Measurements from ENCODE around the gene SLC6A12.
"Not testable (repeated sequence)": the region's sequence is repeated elsewhere in the genome, so short reads cannot be mapped to it uniquely, and the experiment has no call there.

SLC6A12 gene

DNA sequence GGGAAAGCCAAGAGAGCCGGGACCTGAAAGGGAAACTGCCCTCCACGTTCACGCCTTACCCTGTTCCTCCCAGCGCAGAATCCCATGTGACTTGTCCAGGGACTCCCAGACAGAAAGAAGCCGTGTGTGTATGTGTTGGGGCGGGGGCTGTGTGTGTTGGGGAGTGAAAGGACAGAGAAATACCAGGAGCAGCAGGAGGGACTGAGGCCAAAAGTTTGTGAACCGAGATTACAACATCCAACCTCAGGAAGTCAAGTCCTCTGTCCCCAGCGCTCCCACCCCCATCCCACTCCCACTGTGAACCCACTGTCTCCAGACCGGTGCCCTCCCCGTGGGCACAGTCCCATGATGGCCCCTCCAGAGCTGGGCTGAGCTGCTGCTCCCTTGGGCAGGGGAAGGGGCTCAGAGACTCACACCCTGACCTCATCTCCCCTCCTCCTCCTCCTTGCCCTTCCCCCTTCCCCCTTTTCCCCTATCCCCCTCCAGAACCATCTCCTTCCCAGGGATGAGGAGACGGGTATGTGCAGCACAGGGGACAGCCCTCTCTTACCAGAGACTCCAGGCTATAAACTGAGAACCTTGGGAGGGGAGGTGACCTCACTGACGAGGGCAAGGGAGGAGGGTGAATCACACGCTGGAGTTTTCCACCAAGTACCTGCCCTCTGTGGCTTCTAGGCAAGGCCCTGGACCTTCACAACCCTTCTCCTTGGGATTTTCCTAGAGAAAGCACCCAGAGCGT lies at the start of gene SLC6A12:
Gene SLC6A12, minus strand, starts transcription at position 155 of the 739 bp plus-strand sequence. CDS start 4,171 bp downstream, outside the sequence.
- DNase-seq (ENCODE audit: low spot score), result no peak

DNA sequence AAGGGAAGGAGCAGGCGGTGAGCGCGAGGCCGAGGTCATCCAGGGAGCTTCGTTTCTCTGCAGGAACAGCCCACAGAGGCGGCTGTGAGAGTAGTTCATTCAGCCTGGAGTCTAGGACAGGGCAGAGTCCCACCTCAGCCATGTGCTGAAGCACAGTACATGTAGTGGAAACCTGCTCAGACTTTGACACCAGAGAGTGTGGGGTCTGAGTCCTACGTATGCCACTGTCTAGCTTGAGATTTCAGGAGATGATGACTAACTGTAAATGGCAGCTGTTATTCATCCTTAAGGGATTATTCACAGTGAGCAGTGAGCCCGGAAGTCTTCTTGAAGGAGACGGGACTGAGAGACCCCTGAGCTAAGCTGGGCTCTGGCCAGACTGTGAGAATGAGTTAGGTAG lies 49.6 kb upstream of the SLC6A12 start:
- no peak for DNase-seq (ENCODE audit: low spot score)

DNA sequence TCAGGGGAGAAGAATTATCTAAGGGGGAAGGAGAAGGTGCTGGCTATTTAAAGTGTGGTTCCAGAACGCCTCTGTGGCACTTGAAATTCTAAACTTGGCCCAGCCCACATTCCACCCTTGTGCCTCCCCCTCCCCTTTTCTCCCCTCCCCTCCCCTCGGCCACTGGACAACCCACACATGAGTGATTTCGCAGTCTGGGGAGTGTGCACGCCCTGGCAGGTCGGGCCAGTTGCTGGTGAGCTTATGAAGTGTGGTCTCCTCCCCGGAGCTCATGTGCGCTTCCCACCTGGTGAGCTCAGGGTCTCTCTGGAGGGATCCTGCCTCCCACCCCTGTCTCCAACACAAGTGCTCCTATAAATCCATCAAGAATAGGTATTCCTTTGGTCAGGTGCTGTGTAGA lies 48.9 kb upstream of the SLC6A12 start, which contains the start of gene SLC6A13:
Gene SLC6A13, minus strand, starts transcription at position 20 of the 400 bp plus-strand sequence. CDS start 2,784 bp downstream, outside the sequence.
- DNase-seq (ENCODE audit: low spot score), result no peak

DNA sequence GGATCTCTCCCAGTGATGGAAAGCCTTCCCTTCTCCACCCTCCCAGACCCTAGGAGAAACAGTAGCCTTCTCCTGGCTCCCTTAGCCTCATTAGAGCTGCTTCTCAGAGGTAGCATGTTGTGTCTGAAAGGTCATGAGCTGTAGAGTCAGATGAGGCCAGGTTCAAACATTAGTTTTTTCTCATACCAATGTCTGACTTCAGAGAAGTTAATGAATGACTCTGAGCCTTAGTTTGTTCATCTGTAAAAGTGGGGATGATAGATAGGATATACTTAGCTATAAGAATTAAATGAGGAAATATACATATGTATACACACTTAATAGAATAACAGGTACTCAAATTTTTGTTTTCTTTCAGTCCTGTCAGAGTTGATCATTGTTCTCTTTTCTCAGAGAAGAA lies 48.2 kb upstream of the SLC6A12 start:
- DNase-seq (ENCODE audit: low spot score), result no peak

DNA sequence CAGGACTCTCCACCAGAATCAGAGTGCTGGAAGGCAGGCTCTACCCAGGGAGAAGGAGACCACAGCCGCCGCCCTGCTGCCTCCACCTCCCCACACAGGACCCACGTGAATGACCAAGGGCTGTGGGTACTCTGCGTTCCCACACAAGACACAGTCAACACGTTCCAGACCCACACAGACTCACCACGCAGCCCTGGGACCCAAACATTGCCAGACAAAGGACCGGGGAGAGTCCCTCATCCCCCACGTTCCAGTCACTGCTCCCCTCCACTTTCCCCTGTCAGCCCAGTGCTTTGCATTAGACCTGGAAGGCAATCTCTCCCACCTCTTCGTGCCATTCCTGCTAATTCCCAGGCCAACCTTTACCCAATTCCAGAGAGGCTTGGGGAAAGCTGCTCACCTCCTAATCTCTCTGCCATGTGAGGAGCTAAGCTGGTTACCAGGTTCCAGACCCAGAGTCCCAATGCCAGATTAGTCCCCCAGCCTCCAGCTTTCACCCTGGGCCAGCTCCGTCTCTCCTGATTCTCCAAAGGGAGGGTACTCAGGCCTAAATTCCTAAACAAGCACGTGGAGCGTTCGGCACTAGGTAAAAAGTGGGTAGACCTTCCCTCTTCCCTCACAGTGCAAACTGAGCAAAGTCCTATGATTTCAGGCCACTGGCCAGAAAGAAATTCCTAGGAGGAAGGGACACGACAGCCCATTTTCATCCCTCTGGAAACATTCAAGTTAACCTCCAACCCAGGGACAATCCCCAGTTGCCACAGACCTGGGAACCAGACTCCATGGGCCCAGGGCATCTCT lies 43.8 kb upstream of the SLC6A12 start:
- DNase-seq (ENCODE audit: low spot score), result no peak

DNA sequence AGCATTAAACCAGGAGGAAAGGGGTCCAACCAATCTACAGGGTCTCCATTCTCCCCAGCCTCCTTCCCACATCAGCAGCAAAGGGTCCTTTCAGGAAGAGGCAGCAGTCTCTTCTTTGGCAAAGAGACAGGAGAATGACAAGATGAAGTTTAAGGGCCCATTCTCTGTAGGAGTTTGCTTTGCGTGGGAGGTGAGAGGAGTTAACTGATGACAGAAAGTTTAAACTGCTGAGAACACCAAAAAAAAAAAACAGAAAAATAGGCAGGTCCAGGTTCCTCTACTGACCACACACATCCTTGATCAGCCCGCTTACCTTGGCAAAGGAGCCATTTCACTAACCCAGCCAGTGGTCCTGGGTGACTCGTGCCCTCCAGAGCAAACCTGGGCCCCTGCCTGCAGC lies 43.0 kb upstream of the SLC6A12 start:
- no peak for DNase-seq (ENCODE audit: low spot score)

DNA sequence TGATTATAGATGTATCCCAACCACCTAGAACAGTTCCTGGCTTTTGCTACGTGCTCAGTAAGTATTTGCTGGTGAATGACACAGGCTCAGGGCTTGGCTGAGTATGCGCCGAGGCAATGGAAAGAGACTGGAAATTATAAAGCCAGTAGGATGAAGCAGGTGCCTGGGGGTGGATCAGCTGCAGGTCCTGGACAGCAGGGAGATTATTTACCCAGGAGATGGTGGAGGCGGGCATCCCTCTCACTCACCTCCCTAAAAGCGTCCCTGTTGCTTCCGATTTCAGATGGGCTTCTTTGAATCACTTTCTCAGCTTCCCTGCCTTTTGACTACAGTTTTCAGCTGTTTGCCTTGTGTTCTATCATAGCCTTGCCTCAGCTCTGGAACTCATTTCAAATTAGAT lies 42.3 kb upstream of the SLC6A12 start:
- no peak for DNase-seq (ENCODE audit: low spot score)

DNA sequence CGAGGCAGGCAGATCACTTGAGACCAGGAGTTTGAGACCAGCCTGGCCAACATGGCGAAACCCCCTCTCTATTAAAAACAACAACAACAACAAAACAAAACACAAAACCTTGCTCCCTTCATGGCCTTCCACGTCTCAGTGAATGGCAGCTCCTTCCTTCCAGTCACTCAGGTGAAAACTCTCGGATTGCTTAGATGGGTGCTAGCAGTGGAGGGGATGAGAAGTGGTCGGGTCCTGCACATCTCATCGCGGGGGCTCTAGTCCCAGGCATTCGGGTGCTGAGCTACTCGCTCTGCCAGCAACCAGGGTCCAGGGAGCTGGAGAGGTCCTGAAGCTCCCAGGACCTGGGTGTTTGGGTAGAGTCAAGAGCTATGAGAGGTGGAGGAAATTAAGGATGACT lies 41.0 kb upstream of the SLC6A12 start:
- no peak for DNase-seq (ENCODE audit: low spot score)

DNA sequence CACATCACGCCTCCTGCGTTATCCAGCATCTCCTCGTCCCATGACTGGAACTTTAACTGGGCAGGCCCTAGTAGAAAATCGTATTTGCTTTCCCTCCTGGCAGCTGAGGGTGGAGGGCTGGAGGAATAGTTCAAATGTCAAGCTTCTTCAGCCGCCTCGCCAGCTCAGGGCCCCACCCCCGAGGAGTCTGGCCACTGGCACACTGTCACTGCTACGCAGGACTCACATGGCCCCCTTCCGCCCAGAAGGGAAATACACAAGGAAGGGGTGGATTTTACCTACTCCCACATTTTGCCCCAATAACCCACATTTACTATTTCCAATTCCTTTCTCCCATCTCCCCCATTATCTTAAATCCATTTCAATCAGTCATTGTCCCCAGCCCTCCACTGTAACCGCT lies 40.1 kb upstream of the SLC6A12 start:
- no peak for DNase-seq (ENCODE audit: low spot score)

DNA sequence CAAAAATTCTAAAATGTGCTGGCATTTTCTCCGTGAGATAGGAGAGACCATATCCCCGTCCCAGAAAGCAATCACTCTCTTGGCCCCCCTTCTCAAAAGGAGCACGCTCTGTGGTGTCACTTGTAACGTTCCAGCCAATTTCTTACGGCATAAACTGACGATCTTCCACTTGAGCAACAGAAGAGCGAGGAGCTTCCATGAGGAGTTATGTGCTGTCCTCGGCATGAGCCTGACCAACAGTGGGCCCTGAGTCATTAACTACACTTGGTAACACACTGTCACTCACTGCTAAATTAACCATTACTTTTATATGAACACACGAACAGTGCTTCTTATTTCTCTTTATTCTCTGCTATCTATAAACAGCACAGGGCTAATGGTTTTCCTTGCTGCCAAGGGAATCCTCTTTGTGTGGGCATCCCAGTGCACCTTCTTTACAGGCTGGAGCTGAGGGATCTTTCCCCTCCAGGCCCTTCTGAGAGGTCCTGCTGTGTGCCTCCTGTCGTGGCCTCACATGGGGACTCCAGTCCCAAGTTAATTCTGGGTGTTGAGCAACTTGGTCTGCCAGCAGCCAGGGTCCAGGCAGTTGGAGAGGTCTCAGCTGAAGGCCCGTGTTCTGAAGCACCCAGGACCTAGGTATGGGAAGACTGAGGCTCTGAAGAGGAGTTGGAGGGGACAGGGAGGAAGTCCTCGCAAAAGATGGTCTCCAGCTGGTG lies 39.3 kb upstream of the SLC6A12 start:
- DNase-seq (ENCODE audit: low spot score), result no peak

DNA sequence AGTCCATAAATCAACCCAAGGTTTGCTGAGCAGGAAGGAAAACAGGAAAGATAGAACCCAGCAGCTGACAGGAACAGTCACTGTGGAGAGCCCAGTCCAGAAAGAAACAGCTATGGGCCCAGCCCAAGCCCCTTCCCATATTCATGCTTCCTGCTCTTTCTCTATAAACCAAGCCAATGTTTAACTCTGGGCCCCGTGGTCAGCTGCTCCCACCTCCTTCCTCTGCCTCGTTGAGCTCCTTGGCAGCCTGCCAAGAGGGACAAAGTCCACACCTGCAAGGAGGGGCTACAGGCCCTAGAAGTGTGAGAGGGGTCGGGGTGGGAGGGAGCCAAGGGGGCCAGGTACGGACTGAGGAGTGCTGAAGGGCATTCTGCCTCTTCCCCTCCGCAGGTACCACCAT lies 38.7 kb upstream of the SLC6A12 start:
- DNase-seq (ENCODE audit: low spot score), result no peak

DNA sequence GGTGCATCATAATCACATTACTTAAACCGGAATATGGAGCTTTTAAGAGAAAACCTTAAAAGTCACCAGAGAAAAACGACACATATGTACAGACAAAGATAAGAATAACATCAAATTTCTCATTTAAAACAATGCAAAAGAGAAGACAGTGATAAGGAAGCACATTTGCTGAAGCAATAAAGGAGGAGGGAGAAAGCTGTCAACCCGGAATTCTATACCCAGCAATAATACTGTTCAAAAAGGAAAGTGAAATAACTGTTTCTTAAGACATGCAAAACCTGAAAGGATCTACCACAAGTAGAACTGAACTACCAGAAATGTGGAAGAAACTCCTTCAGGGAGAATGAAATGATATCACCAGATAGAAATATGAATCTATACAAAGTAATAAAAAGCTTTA lies 33.3 kb upstream of the SLC6A12 start:
- DNase-seq (ENCODE audit: low spot score), result no peak

DNA sequence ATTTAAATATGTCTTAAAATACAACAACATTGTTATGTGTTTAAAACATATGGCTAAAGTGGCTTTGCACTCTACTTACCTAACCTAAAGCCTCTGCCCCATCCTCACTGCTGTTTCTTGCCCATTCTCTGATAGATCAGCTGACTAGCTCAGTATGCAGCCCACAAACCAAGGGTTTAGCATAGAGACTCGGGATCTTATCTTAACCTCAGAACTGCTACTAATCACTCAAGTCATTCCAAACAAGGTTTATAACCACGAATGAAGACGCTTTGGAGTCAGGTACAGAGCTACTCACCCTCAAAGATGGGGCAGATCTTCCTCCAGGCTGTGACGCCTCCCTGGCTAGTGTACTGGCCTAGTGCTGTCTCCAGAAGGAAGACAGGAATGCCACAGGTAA lies 29.4 kb upstream of the SLC6A12 start:
- no peak for DNase-seq (ENCODE audit: low spot score)

DNA sequence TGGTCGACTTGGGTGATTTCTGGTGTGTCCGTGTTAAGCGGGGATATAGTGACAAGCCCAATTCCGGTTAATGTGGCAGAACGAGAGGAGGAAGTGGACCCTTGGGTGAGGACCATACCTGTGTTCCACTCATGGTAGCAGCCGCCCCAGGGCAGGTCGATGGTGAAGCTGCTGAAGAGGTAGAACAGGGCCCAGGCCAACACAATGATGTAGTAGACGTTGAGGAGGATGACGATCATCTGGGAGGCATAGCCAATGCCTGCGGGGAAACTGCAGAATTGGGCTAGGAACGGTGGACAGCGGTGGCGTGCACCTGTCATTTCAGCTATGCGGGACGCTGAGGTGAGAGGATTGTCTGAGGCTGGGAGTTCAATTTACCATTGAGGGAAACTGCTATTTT lies 28.5 kb upstream of the SLC6A12 start:
- no peak for DNase-seq (ENCODE audit: low spot score)

DNA sequence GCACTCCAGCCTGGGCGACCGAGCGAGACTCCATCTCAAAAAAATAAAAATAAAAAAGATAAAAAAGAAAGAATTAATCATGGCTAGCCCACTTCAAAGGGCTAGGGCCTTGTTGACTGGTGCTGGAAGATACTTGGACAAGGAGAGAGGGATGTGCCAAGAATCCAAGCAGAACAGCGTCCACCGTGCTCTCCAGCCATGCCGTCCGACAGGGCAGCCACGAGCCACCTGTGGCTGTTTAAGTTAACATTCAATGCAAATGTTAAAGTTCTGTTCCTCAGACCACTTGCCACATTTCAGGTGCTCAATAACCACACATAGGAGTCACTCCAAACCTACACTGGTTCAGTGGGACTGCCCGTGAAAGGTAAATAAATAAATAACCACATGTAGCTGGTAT lies 27.3 kb upstream of the SLC6A12 start:
- no peak for DNase-seq (ENCODE audit: low spot score)

DNA sequence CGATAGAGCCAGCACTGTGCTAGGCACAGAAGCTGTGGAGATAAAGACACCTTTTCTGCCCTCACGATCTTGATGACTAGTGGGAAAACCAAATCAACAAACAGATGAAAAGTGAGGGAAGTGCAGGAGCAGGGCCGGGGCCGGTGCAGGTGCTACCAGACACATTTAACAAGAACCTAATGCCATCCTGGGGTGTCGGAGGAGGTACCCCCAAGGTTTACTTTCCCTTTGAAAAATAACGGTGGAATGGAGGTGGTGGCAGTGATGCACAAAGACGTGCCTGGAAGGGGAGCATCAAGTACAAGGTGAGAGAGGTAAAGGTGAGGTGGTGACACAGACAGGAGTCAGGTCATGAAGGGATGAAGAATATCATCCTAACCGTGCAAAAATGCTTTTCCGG lies 26.6 kb upstream of the SLC6A12 start:
- DNase-seq (ENCODE audit: low spot score), result no peak

DNA sequence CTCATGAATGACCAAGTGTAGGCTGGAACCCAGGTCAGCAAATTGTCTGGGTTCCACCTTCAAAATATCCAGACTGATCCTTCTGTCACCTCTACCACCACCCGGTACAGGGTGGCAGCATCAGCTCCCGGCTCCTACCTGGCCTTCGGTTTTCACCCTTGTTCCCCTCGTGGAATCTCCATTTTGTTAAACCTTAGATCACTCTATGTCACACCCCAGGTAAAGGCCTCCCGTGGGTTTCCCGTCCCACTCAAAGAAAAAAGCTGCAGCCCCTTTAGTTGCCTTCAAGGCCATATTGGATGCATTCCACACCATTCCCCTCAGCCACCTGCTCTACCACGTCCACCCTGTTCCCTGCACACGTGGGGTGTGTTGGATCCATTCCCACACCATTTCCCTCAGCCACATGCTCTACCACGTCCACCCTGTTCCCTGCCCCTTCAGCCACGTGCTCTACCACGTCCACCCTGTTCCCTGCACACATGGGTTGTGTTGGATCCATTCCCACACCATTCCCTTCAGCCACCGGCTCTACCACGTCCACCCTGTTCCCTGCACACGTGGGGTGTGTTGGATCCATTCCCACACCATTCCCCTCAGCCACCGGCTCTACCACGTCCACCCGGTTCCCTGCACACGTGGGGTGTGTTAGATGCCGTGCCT lies 24.9 kb upstream of the SLC6A12 start:
- DNase-seq (ENCODE audit: low spot score), result no peak

DNA sequence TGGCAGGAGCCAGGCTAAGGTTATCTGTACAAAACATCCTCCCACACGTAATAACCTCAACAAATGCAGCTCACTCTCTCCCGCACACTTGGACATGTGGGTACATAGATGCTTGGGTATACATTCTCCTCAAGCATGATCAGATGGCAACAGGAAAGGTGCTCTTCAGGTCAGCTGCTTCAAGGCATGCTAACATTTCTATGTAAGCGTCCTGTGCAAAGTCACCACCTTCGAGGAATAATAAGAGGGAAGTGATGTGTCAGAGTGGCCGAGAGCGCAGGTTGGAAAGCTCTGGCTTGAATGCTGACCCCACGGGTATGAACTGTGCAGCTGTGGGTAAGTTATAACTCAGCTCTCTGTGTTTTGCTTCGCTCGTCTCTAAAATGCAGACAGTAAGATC lies 24.2 kb upstream of the SLC6A12 start:
- no peak for DNase-seq (ENCODE audit: low spot score)

DNA sequence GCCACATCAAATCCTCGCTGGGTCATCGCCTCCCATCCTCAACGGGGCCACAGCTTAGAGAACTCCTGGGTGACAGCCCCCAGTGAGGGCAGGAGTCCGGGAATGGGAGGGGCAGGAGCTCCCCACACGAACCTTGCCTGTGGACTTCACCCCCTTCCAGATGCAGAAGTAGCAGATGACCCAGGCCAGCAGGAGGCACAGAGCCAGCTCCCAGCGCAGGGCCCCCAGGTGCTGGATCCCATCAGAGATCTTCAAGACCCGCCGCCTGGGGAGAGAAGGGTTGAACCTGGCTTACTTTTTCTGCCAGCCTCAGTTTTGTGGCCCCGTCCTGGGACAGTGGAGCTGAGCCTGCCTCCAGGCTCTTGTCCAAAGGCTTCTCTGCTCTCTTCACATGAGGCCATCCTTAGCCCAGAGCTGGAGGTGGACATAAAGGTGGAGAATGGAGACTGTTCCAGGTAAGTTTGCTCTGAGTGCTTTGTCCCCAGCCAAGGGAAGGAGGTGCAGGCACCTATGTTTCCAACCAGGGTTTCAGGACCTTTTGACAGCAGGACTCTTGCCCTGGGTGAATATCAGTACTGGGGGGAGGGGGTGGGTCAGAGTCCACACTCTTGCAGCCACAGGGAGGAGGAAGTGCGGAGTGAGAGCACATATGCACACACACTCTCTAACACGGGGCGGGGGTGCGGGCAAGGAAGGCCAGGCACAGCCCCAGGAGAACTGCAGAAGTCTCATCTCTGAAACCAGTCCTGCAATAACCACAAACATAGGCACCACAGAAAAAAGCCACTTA lies 23.3 kb upstream of the SLC6A12 start:
- DNase-seq (ENCODE audit: low spot score), result no peak

DNA sequence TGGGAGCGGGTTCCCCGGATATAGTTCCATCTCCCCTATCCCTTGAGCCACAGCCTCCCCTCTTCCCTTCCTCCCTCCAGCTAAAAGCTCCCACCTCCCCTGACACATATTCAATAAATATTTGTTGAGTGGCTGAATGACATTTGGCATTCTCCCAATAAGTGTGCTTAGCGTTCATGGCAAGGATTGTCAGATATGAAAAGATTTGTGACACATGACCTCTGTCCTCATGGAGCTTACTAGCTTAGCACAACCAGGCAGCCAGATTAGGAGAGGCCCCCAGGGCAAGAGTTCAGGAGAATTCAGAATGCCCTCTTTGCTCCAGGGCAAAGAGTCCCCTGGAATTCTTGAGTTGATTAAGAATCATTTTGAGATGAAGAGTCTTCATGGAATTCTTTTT lies 22.5 kb upstream of the SLC6A12 start:
- no peak for DNase-seq (ENCODE audit: low spot score)

DNA sequence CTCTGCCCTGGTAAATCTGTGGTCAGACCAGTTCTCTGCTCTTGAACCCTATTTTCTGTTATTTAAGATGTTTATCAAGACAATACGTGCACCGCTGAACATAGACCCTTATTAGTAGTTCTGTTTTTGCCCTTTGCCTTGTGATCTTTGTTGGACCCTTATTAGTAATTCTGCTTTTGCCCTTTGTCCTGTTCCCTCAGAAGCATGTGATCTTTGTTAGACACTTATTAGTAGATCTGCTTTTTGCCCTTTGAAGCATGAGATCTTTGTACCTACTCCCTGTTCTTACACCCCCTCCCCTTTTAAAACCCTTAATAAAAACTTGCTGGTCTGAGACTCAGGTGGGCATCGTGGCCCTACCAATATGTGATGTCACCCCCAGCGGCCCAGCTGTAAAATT lies 22.0 kb upstream of the SLC6A12 start:
- DNase-seq (ENCODE audit: low spot score), result not testable (repeated sequence)

Data from COLO829 (cell line).